ENCODE results near the gene WDR5B.
"Not testable (repeated sequence)": the region's sequence is repeated elsewhere in the genome, so short reads cannot be mapped to it uniquely, and the experiment has no call there.

WDR5B gene

GRCh38 chr3:122407946-122408345 is 7.9 kb downstream of the WDR5B start:
- DNase-seq, result no peak

GRCh38 chr3:122406198-122406597 is 9.7 kb downstream of the WDR5B start:
- no peak for DNase-seq

- no peak for DNase-seq
Measured at GRCh38 chr3:122405015-122405414, 10.8 kb downstream of the WDR5B start.

- no peak for DNase-seq
Measured at GRCh38 chr3:122403489-122403888, 12.4 kb downstream of the WDR5B start.

GRCh38 chr3:122398920-122399319 is 16.9 kb downstream of the WDR5B start:
- no peak for DNase-seq

- no peak for DNase-seq
Measured at GRCh38 chr3:122397201-122397600, 18.7 kb downstream of the WDR5B start.

DNA sequence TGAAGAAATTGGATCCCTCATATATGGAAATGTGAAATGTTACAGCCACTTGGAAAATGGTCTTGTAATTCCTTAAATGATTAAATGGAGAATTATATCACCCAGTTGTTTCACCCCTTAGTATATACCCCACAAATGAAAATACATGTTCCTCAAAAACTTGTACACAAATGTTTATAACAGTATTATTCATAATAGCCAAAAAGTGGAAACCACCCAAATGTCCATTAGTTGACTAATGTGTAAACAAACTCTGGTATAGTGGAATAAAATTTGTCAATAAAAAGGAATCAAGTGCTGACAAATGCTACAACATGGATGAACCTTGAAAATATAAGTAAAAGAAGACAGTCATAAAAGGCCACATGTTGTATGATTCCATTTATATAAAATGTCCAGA is 19.4 kb downstream of the WDR5B start:
- no peak for DNase-seq

GRCh38 chr3:122395582-122395981 is 20.3 kb downstream of the WDR5B start:
- DNase-seq, result no peak

- peak; percentile 56 for DNase-seq
Measured at GRCh38 chr3:122394173-122394572, 21.7 kb downstream of the WDR5B start.

GRCh38 chr3:122392868-122393844 is 22.7 kb downstream of the WDR5B start:
- no peak for DNase-seq

DNA sequence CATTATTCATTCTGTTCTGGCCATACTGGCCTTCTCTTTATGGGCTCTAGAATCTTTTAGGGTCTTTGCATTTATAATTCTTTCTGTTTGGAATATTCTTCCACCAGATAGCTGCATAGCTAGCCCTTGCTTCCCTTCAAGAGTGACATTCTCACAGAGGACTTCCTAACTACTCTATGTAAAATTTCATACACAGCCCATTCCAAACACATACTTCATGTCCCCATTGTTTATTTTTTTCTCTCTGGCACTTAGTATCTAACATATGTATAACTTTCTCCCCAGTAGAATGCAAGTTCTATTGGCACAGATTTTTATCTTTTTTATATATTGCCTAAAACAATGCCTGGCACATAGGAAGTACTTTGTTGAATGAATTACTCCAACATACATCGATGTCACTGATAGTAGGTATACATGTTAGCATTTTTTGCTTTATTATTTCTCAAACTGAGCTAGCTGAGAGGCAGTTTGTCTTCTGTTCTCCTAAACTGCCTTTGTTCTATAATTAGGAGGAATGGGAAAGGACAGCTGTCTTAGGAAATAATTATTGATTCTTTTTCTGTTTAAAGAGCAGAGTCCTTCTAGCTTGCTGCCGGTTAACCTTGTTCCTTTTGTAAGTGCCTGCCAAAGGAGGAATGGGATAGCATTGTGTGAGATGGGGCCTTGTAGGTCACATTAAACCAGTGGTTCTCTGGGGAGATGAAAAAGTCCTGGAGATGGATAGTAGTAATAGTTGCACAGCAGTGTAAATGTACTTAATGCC is 24.0 kb downstream of the WDR5B start:
- DNase-seq, result no peak

DNA sequence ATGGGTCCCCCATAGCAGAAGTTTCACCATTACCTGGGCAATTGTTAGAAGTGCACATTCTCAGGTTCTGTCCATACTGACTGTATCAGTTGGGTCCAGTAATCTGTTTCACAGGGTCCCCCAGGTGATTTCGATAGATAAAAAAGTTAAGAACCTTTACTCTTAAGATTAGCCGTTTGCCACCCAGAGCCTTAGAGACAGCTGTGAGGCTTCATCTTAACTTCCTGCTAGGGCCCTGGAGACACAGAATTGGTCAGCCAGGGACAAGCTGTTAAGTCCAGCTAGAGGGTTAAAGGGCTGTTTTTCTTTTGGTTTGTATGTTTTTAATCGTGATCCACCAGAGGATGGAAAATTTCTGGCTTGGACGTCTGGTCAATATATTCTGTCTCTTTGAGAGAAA is 25.2 kb downstream of the WDR5B start:
- DNase-seq, result no peak

- DNase-seq, result no peak
Measured at GRCh38 chr3:122389892-122390291, 26.0 kb downstream of the WDR5B start.

- DNase-seq, result no peak
Measured at GRCh38 chr3:122389197-122389596, 26.7 kb downstream of the WDR5B start.

DNA sequence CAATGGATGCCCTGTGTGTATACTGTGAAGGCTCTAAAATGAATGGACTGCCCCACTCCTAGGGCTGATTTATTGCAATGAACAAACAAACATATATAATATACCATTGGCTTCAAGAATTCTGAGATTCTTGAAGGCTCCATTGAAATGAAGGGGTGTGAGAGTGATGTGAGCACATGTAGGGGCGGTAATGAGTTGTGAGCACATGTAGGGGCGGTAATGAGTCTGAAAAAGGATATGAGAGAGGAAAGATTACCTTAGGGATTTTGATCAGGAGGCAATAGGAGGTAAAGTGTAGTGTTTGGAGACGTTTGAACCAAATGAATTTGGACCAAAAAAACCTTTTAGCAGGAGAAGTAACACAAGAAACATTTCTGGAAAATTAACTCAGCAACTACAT is 28.2 kb downstream of the WDR5B start:
- no peak for DNase-seq

- DNase-seq, result peak; percentile 98
Measured at GRCh38 chr3:122383771-122384697, 31.8 kb downstream of the WDR5B start, which contains the start of gene FAM162A. FAM162A (plus strand) TSS chr3:122384182; CDS start chr3:122384266, 84 bp downstream.

DNA sequence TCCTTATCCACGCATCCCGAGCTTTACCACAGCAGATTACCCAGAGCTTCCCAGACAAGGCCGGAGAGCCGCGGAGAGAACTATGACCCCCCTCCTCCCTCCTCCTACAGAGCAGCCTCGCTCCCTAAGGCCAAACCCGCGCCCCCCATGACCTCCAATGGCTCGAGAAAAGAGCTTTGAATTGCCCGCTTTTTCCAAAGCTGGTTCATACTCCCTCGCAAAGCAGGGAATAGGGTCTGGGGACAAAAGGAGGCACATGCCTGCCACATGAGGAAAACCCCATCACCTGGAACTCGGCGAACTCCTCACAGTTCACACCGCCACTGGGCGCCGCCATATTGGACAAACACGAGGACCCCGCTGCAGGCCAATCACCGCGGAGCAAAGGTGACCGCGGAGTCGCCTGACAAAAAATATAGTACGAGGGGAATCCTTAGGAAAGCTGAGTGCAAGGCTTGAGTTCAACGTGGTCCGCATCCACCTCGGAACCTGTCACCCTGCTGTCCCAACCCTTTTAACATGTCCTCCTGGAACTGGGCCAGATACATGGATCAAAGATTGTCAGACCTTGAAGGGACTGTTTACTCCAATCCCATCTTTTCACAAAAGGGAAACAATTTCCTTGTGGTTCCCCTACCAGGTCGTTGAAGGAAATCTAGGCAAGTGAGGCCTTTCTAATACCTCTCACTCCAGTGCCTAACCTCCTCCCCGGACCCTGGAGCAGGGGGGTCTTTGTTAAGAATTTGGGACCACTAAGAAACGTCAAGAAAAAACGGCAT is 32.8 kb downstream of the WDR5B start, which contains the start of gene MIX23:
Gene MIX23, minus strand, starts transcription at position 344 of the 779 bp plus-strand sequence. Its CDS starts 7 bp downstream, at position 337.
- DNase-seq, result peak; percentile 92

DNA sequence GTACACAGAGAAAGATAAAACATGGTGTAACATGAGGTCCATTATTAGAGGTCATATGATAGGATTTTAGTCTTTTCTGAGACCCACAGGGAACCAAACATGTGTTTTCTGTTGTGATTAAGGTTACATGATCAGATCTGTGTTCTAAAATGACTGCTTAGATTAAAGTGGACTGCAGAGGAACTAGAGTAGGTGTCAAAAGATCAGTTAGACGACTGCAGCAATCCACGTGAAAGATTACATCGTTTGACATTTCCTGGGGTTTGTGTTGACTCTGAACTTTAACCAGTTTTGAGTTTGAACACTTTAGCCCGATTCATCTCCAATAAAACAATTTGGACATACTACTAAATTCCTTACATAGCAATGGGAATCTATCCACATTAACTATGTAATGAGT is 37.9 kb downstream of the WDR5B start:
- DNase-seq, result no peak

DNA sequence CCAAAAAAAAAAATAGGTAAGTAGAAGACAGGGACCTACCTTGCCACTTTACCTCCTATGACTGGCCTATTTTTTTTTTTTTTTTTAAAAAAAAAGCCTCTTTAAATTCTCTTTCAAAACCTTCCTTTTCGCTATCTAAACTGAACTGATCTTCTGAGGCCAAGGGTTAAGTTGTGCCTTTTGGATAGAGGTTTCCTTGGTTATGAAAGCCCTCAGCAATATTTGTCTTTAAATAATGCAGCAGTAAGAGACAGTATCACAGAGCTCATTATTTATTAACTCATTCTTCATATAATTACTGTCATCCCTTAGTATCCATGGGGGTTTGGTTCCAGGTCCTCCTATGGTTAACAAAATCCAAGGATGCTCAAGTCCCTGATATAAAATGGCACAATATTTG is 41.8 kb downstream of the WDR5B start:
- no peak for DNase-seq

GRCh38 chr3:122366379-122366749 is 49.5 kb downstream of the WDR5B start:
- no peak for DNase-seq

DNA sequence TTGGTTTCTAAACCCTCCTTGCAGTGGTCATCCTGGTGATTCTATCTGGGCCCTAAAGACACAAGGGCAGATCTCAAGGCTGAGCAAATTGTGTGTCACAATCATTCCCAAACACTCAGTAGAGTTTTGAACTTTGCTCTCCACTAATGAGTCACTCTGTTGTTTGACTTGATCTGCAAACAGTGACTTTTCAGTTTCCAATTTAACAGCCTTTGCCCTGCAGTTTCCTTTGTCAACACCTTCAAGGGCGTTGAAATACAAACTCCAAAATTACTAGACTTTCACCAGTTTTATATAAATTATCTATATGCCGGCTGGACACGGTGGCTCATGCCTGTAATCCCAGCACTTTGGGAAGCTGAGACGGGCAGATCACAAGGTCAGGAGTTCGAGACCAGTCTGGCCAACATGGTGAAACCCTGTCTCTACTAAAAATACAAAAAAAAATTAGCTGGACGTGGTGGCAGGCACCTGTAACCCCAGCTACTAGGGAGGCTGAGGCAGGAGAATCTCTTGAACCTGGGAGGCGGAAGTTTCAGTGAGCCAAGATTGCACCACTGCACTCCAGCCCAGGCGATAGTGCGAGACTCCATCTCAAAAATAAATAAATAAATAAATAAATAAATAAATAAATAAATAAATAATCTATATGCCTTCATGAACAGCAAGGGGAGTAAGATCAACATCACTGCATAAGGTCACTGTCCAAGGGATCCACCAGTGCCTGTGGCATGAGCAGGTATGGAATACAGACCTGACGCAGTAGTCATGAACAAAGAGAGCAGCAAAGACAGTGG is 50.1 kb downstream of the WDR5B start:
- not testable (repeated sequence) for DNase-seq
